Smooth muscle cell (in vitro differentiated cells): ENCODE measurements around the gene GLI1. TPM values are rescaled to one million over a fixed set of nuclear protein-coding genes. Genes with fewer than 3 reads are reported as not detected.
A peak's percentile ranks its signal among the peaks of the same experiment; 100 is the strongest.
"Not testable (repeated sequence)": the region's sequence is repeated elsewhere in the genome, so short reads cannot be mapped to it uniquely, and the experiment has no call there.

Experiments used
- DNase-seq: peaks from one replicate; lab custom pipeline; 2025; ENCODE audit not compliant: unreplicated experiment; lab: John Stamatoyannopoulos, UW
- H2AFZ ChIP-seq: fragments of 200-600 bp; sonication (generic); 2 replicates; pipeline ENCODE4 v1.6.0; 2016; ENCODE audit warnings: antibody characterized with exemption, low read depth, mild to moderate bottlenecking
- H3F3A ChIP-seq: fragments of 200-600 bp; sonication (generic); 2 replicates; pipeline ENCODE4 v1.6.0; 2017; ENCODE audit warnings: antibody characterized with exemption, low read depth
- H3K27ac ChIP-seq: fragments of 200-600 bp; sonication (generic); 2 replicates; pipeline ENCODE4 v1.5.1; 2016; ENCODE audit warnings: low read depth, mild to moderate bottlenecking
- H3K27me3 ChIP-seq: fragments of 200-600 bp; sonication (generic); 2 replicates; pipeline ENCODE4 v1.6.1; 2016; ENCODE audit warnings: low read depth, mild to moderate bottlenecking
- H3K36me3 ChIP-seq: fragments of 200-600 bp; sonication (generic); 2 replicates; pipeline ENCODE4 v1.5.1; 2016; ENCODE audit warnings: low read depth
- H3K4me1 ChIP-seq: fragments of 200-600 bp; sonication (generic); 2 replicates; pipeline ENCODE4 v1.5.1; 2016; ENCODE audit warnings: low read depth
- H3K4me2 ChIP-seq: fragments of 200-600 bp; sonication (generic); 2 replicates; pipeline ENCODE4 v1.6.0; 2016; ENCODE audit warnings: mild to moderate bottlenecking
- H3K4me3 ChIP-seq: fragments of 200-600 bp; sonication (generic); 2 replicates; pipeline ENCODE4 v1.5.1; 2016; ENCODE audit warnings: mild to moderate bottlenecking
- H3K79me2 ChIP-seq: fragments of 200-600 bp; sonication (generic); 2 replicates; pipeline ENCODE4 v1.6.0; 2016; ENCODE audit warnings: low read depth, mild to moderate bottlenecking
- H3K9ac ChIP-seq: fragments of 200-600 bp; sonication (generic); 2 replicates; pipeline ENCODE4 v1.6.0; 2016; ENCODE audit warnings: low read depth
- H3K9me3 ChIP-seq: fragments of 200-600 bp; sonication (generic); replicated peaks from 2 replicates; pipeline ENCODE4 v1.5.1; 2016; ENCODE audit warnings: low read depth
- H4K20me1 ChIP-seq: fragments of 200-600 bp; sonication (generic); 2 replicates; pipeline ENCODE4 v1.6.0; 2016; ENCODE audit warnings: low read depth
- WGBS: methylation state at CpG from one replicate; pipeline ENCODE4 v1.1.7; 2016; ENCODE audit warnings: low lambda C conversion rate; 5-methylcytosine and 5-hydroxymethylcytosine counted together
- polyA plus RNA-seq: library from polyadenylated mRNA; unstranded; fragments of >200 nt; fragmentation: Nextera tagmentation; extraction: Ambion mirVana; gene quantifications from 2 replicates; pipeline ENCODE4 v1.2.1, GENCODE V29; 2016
- total RNA-seq: library from RNA; depleted of rRNA; stranded (reverse); fragments of >200 nt; gene quantifications from 2 replicates; pipeline ENCODE4 v1.2.3, GENCODE V29; 2014
- TF ChIP-seq, protein P1 (sequence below): fragments of 200-600 bp; sonication (generic); IDR thresholded peaks from 2 replicates; pipeline ENCODE4 v1.5.1; 2017; ENCODE audit warnings: borderline replicate concordance, mild to moderate bottlenecking, antibody characterized with exemption; ENCODE audit not compliant: insufficient read depth, poor library complexity, severe bottlenecking

Gene GLI1
- total RNA-seq = 1.4 and 1.5 TPM in 2 replicates
- 0.50 and 1.2 TPM in 2 replicates for polyA plus RNA-seq

DNA sequence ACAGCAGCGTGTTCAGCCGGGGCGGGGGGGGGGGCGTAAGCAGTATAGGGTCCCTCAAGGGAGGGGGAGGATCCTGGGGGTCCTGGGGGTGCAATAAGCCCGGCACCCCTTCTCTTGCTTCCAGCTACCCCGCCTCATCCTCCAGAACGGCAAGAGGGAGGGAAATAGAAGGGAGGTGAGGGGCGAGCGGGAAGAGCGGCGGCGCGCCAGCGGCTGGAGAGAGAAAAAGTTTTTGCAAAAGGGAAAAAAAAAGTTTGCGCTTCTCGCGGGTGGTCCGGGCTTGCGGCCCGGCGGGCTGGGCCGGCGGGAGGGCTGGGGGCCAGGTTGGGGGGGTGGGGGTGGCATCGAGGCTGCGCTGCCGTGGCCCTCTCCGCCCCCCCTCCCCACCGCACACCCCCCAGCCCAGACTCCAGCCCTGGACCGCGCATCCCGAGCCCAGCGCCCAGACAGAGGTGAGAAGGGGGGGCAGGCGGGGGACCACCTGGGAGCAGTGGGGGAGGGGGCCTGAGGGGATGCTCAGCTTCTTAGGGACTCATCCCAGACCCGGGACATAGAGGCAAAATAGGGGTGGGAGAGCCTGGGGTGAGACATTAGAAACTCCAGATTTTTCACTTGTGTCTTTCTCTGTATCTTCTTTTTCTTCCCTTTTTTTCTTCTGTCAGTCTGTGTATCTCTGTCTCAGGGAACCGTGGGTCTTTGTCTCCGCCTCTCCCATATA lies at the start of gene GLI1:
GLI1 (plus strand) TSS at position 36 of the 718 bp plus-strand sequence. CDS start 3,907 bp downstream, outside the sequence.
- no peaks in the 10 kb centered on the region for H3K27me3 ChIP-seq
- H3K4me2 ChIP-seq = peak within 1 kb of the TSS; percentile 100
- no peaks in the 10 kb centered on the region for H3K9me3 ChIP-seq
- peak within 1 kb of the TSS; percentile 89 for H3K27ac ChIP-seq
- H3F3A ChIP-seq = peaks cover 10% of the 10 kb centered on the region
- 0% methylated on average over 13 of the region's 36 CpGs for WGBS
- peaks cover 10% of the 10 kb centered on the region for H3K79me2 ChIP-seq
- H4K20me1 ChIP-seq = no peaks in the 10 kb centered on the region
- H3K36me3 ChIP-seq = no peaks in the 10 kb centered on the region
- peak within 1 kb of the TSS; percentile 84 for H2AFZ ChIP-seq
- TF ChIP-seq, protein P1, sequence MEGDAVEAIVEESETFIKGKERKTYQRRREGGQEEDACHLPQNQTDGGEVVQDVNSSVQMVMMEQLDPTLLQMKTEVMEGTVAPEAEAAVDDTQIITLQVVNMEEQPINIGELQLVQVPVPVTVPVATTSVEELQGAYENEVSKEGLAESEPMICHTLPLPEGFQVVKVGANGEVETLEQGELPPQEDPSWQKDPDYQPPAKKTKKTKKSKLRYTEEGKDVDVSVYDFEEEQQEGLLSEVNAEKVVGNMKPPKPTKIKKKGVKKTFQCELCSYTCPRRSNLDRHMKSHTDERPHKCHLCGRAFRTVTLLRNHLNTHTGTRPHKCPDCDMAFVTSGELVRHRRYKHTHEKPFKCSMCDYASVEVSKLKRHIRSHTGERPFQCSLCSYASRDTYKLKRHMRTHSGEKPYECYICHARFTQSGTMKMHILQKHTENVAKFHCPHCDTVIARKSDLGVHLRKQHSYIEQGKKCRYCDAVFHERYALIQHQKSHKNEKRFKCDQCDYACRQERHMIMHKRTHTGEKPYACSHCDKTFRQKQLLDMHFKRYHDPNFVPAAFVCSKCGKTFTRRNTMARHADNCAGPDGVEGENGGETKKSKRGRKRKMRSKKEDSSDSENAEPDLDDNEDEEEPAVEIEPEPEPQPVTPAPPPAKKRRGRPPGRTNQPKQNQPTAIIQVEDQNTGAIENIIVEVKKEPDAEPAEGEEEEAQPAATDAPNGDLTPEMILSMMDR = no peak
- peaks cover 18% of the 10 kb centered on the region for H3K4me1 ChIP-seq
- no peak for DNase-seq
- H3K9ac ChIP-seq = peak within 1 kb of the TSS; percentile 66
- H3K4me3 ChIP-seq = peak within 1 kb of the TSS; percentile 73

DNA sequence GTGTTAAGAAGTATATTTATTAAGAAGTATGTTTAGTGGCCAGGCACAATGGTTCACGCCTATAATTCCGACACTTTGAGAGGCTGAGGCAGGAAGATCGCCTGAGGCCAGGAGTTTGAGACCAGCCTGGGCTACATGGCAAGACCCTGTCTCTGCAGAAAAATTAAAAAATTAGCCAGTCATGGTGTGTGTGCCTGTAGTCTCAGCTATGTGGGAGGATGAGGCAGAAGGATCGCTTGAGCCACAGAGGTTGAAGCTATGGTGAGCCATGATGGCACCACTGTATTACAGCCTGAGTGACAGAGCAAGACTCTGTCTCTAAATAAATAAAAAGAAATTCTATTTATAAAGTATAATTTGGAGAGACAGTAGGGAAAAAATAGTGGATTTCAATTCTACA lies 49.1 kb upstream of the GLI1 start:
- Histone ChIP-seq H3K27me3 (no peaks in the 10 kb centered on the region), H3K9ac (no peak overlapping the region), H3K36me3 (no peaks in the 10 kb centered on the region), H2AFZ (no peak overlapping the region), H3K4me1 (no peaks in the 10 kb centered on the region), H3K9me3 (no peaks in the 10 kb centered on the region), H3K4me3 (no peak overlapping the region), H3F3A (no peaks in the 10 kb centered on the region), H4K20me1 (peaks cover 48% of the 10 kb centered on the region), H3K4me2 (no peak overlapping the region), H3K27ac (no peak overlapping the region), H3K79me2 (peaks cover 49% of the 10 kb centered on the region)
- 92% methylated on average over 4 of the region's 4 CpGs for WGBS
- TF ChIP-seq, protein P1 = no peak
- DNase-seq = no peak

DNA sequence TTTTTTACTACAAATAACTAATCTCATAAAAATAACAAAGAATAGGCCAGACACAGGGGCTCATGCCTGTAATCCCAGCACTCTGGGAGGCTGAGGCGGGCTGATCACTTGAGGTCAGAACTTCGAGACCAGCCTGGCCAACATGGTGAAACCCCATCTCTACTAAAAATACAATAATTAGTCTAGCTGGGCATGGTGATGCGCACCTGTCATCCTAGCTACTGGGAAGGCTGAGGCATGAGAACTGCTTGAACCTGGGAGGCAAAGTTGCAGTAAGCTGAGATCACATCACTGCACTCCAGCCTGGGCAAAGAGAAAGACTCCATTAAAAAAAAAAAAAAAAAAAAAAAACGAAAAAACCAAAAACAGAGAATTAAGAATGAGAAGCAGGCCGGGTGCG lies 45.4 kb upstream of the GLI1 start:
- H3K4me1 ChIP-seq, H3K9ac ChIP-seq, H3K4me3 ChIP-seq, H3K4me2 ChIP-seq, H3K9me3 ChIP-seq, DNase-seq, H2AFZ ChIP-seq, H3K36me3 ChIP-seq, H3K27ac ChIP-seq, H3K27me3 ChIP-seq, H3F3A ChIP-seq: not testable (repeated sequence)
- Histone ChIP-seq H3K79me2 (peaks cover 56% of the 10 kb centered on the region), H4K20me1 (peaks cover 69% of the 10 kb centered on the region)
- WGBS = 91% methylated on average over 6 of the region's 6 CpGs

DNA sequence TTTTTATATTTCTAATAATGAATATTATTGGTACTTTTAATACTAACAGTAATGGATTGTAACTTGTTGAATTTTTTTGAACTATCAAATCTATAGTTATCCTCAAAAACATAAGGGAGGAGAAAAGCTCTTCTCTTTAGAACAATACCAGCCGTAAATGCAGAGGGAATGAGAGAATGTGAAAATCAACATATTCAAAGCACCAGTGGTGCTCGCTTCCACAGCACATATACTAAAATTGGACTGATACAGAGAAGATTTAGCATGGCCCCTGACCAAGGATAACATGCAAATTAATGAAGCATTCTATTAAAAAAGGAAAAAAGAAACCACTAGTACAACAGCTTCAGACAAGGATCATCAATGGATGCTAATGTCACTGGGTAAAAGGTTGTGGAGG lies 44.5 kb upstream of the GLI1 start:
- Histone ChIP-seq H3K36me3 (no peaks in the 10 kb centered on the region), H3K27ac (no peak overlapping the region), H3K79me2 (peaks cover 48% of the 10 kb centered on the region), H3K9me3 (no peaks in the 10 kb centered on the region), H2AFZ (no peak overlapping the region), H4K20me1 (peaks cover 72% of the 10 kb centered on the region), H3K4me1 (no peaks in the 10 kb centered on the region), H3K4me3 (no peak overlapping the region), H3K27me3 (no peaks in the 10 kb centered on the region), H3K4me2 (no peak overlapping the region), H3F3A (no peaks in the 10 kb centered on the region), H3K9ac (no peak overlapping the region)
- TF ChIP-seq, protein P1 = no peak
- no peak for DNase-seq
- 92% methylated on average over 2 of the region's 2 CpGs for WGBS
